ENCODE results near the gene SAG.
"Not testable (repeated sequence)": the region's sequence is repeated elsewhere in the genome, so short reads cannot be mapped to it uniquely, and the experiment has no call there.

Gene SAG

DNA sequence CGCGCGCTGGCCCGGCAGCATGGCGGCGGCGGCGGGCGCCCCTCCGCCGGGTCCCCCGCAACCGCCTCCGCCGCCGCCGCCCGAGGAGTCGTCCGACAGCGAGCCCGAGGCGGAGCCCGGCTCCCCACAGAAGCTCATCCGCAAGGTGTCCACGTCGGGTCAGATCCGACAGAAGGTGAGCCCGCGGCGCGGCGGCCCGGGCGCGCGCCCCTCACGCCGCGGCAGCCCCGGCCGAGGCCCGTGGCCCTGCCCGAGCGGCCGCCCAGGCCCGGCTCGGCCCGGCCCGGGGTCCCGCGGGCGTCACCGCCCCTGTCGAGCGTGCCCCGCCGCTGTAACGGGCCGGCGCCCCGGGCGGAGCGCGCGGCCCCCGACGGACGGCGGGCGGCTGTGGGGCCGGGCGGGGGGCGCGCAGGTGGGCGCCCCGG lies 46.9 kb downstream of the SAG start:
- DNase-seq (ENCODE audit: low read depth in 2 of 2, low spot score in 1 of 2), result no peak

DNA sequence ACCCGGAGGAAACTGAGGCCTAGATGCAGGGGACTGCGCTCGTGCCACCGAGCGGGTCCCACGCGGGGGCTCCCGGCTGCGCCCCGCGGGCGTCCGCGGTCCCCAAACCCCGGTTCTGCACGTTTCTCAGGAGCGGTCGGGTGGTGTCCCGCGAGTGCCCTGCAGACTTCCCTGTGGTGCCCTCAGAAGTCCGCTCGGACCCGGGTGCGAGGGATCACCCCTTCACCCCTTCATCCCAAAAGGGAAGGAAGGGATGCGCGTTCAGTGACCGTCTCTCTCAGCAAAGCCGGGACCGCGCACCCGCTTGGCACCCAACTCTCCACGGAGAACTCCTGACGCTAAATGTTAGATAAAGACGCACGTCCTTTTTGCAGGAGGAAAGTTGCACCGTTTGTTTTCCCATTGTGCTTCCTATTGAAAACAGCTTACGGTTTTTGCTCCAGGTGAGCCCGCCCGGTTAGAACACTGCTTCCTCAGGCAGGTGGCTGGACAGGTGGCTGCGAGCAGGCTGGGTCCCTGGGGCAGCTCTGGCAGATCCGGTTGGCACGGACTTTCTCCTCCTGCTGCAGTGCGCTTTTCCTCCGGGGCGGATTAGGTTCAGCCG lies 47.5 kb downstream of the SAG start:
- no peak for DNase-seq (ENCODE audit: low read depth in 2 of 2, low spot score in 1 of 2)

DNA sequence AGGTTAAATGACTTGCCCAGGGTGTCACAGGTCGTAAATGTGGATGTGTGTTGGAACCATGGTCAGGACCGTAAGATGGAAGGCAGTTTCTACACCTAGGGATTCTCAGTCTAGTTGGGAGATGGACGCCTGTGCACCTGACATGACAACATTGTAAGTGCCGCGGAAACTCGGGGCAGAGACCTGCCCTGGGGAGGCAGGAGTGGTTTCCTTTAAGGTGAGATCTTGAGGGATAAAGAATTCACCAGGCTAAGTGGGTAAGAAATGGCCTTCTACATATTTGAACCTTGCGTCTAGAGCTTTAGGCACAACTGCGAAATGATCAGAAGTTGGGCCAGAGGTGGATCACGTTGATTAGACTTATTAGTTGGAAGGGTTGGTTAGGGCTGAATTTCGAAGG lies 48.3 kb downstream of the SAG start:
- DNase-seq (ENCODE audit: low read depth in 2 of 2, low spot score in 1 of 2), result no peak

DNA sequence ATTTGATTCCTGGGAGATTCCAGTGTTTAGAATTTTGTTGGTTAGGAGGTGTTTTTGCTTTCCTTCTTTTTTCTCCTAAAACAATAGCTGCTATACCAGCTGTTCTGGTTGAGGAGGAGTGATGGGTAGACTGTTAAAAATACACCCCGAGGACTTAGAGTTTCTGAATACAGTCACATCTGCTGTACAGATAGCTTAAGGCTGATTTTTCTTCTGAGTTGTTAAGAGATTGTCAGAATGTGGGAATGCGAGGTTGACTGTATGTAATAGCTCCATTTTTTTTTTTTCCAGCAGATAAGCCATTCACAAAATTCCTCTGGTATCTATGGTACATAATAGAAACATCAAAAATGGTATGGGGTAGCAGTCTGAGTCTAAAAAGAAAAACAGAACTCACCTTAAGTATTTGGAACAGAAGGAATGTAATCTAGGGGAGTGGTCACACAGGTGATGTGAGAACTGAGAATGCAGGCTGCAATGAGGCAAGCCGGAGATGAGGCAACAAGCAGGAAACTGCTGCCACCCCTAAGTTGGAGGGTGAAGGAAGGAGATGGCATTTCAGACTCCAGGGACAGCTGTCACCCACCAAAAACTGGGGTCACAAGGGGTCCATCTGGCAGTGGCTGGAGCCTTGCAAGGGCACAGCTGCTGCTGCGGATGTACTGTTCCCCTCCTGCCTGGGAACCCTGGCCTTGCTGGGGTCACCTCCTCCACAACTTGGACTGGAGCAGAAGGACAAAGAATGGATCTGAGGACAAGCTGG lies 49.1 kb downstream of the SAG start:
- DNase-seq (ENCODE audit: low read depth in 2 of 2, low spot score in 1 of 2), result no peak

GRCh38 chr2:233358335-233358734 lies 50.7 kb downstream of the SAG start:
- no peak for DNase-seq (ENCODE audit: low read depth in 2 of 2, low spot score in 1 of 2)

- no peak for DNase-seq (ENCODE audit: low read depth in 2 of 2, low spot score in 1 of 2)
Observed at GRCh38 chr2:233358947-233359346, 51.3 kb downstream of the SAG start.

GRCh38 chr2:233359823-233360222 lies 52.2 kb downstream of the SAG start:
- no peak for DNase-seq (ENCODE audit: low read depth in 2 of 2, low spot score in 1 of 2)

DNA sequence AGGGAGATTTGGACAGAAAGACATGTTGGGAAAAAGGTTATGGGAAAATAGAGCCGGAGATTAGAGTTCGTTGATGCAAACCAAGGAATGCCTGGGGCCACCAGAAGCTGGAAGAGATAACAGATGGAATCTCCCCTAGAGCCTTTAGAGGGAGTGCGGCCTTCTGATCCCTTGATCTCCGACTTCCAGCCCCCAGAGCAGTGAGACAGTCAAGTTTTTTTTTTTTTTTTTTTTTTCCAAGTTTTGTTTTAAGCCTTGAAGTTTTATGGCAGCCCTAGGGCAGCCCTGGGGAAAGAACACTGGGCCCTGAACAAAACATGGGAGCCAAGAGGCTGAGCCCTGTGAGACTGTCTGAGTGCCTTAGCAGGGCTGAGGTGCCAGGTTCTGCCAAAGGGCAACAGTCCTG lies 53.2 kb downstream of the SAG start:
- DNase-seq (ENCODE audit: low read depth in 2 of 2, low spot score in 1 of 2), result no peak

DNA sequence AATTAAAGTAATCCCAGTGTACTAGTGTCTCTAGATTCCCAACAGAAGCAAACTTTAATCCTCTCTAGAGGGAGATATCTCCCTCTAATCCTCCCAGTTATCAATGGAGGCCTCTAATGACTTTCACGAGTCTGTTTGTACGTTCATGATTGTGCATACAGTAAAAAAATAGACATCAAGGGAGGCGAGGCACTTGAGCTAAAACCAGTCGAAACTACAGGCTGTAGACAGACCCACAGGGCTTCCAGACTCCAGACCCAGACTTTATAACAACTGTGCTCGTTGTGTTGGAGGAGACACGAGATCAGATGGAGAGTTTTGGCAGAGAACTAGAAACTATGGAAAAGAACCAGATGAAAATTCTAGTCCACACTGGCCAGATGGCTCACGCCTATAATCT lies 53.7 kb downstream of the SAG start:
- DNase-seq (ENCODE audit: low read depth in 2 of 2, low spot score in 1 of 2), result no peak

- DNase-seq (ENCODE audit: low read depth in 2 of 2, low spot score in 1 of 2), result no peak
Observed at GRCh38 chr2:233362742-233363141, 55.1 kb downstream of the SAG start.

DNA sequence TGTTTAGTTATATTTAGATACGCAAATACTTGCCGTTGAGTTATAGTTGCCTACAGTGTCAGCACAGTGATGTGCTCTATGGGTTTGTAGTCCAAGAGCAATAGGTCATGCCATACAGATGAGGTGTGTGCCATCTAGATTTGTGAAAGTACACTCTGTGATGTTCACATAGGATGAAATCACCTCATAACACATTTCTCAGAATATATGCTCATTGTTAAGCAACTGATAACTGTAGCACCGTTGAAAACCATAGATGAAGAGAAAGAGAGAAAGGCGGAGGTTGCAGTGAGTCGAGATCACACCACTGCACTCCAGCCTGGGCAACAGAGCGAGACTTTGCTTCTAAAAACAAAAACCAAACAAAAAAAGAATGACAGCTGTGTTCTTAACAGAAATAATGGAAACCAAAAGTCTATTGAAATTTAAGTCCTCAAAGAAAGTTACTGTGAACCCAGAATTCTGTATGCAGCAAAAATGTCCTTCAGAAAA lies 56.2 kb downstream of the SAG start:
- no peak for DNase-seq (ENCODE audit: low read depth in 2 of 2, low spot score in 1 of 2)

GRCh38 chr2:233365861-233366520 lies 58.4 kb downstream of the SAG start:
- no peak for DNase-seq (ENCODE audit: low read depth in 2 of 2, low spot score in 1 of 2)

DNA sequence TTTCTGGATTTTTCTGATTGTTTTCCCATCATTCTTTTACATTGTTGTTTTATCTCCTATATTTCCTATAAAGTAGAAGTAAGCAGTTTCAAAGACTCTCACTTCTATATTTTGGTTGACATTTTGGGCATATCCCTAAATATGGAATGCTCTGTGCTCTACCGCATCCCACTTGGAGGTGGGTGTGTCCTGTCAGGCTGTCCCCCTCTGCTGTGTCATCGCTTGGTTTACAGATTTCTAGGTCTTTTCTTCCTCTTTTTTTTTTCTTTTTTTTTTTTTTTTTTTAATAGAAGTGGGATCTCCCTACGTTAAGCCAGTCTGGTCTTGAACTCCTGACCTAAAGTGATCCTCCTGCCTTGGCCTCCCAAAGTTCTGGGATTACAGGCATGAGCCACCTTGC lies 60.0 kb downstream of the SAG start:
- DNase-seq (ENCODE audit: low read depth in 2 of 2, low spot score in 1 of 2), result no peak

GRCh38 chr2:233368756-233369155 lies 61.1 kb downstream of the SAG start:
- DNase-seq (ENCODE audit: low read depth in 2 of 2, low spot score in 1 of 2), result no peak

DNA sequence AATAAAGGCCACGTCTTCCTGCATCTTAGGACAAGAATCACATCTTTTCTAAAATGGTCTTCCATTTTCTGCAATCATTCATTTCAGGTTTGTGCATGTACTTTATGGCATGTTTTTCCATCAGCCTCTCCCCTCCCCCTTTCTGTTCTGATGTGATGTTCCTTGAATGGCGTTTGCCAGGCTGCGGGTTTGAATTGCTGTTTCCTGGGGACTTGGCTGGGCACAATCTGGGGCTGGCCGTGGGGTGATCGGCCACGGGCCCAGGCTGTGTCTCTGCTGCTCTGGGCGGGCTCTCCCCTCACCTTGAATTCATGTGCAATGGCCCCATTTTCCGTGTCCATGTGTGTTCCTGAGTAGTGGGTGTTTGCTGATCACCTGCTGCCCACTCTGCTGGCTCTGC lies 61.8 kb downstream of the SAG start:
- DNase-seq (ENCODE audit: low read depth in 2 of 2, low spot score in 1 of 2), result no peak

GRCh38 chr2:233369897-233370685 lies 62.5 kb downstream of the SAG start:
- no peak for DNase-seq (ENCODE audit: low read depth in 2 of 2, low spot score in 1 of 2)

DNA sequence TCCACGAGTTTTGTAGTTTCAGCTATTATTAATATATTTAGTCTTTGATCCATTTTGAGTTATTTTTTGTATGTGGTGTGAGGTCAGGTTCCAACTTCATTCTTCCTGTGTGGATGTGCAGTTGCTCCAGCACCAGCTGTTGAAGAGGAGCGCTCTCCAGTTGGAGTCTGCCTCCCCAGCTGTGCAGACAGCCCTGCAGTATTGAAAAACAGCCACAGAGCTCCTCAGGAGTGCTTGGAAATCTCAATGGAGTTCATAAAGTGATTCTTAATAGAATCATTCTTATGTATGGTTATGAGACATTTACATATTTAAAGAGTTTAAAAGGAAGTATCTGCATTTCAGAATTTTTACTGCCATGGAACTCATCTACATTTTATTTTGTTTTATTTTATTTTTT lies 64.0 kb downstream of the SAG start:
- no peak for DNase-seq (ENCODE audit: low read depth in 2 of 2, low spot score in 1 of 2)

DNA sequence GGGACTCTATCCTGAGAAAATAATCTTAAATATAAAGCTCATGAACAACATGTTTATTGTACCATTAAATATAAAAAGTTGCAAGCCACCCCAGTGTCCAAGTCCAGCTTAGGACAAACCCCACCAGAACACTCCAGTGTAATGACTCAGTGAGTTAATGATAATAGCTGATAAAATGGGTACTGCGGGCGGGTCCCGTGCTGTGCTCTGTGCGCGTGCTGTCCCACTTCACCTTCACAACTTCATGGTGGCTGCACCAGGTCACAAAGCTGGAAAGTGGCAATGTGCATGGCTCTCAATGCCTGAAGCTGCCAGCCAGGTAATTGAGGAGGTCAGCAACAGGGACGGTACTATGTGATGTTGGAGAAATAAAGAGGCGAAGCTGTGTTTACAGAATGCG lies 65.2 kb downstream of the SAG start:
- no peak for DNase-seq (ENCODE audit: low read depth in 2 of 2, low spot score in 1 of 2)

GRCh38 chr2:233373316-233373715 lies 65.7 kb downstream of the SAG start:
- DNase-seq (ENCODE audit: low read depth in 2 of 2, low spot score in 1 of 2), result no peak

DNA sequence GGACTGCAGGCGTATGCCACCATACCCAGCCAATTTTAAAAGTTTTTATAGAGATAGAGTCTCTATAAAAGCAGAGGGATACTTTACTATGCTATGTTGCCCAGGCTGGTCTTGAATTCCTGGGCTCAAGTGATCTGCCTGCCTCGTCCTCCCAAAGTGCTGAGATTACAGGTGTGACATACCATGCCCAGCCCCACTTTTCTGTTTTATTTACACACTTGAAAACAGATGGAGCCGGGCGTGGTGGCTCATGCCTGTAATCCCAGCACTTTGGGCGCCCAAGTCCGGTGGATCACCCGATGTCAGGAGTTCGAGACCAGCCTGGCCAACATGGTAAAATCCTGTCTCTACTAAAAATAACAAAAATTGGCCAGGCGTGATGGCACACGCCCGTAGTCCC lies 67.2 kb downstream of the SAG start:
- DNase-seq (ENCODE audit: low read depth in 2 of 2, low spot score in 1 of 2), result not testable (repeated sequence)

- no peak for DNase-seq (ENCODE audit: low read depth in 2 of 2, low spot score in 1 of 2)
Observed at GRCh38 chr2:233375490-233376314, 68.1 kb downstream of the SAG start.

Measured in stimulated activated CD8-positive, alpha-beta memory T cell treated with anti-CD3 and anti-CD28 coated beads, Interleukin-4, amount 100 ng/mL, for 1 hour (primary cell).